PC-9 (cell line): ENCODE measurements around the gene MRPL40. TPM values are rescaled to one million over a fixed set of nuclear protein-coding genes. Genes with fewer than 3 reads are reported as not detected.

ENCODE experiments used
- BruUV-seq: library from RNA; stranded (reverse); fragments of 400-500 nt; replicated peaks from 2 replicates; lab custom pipeline; 2021; lab: Mats Ljungman, UMichigan
- CTCF ChIA-PET: fragments of 300-600 bp; sonication (Branson Sonifier 250); formaldehyde crosslinking; loops from one replicate; lab custom pipeline; 2022; ENCODE audit warnings: antibody characterized with exemption; lab: Charles Lee
- POLR2A ChIA-PET: fragments of 300-600 bp; sonication (Branson Sonifier 250); formaldehyde crosslinking; loops from one replicate; lab custom pipeline; 2022; ENCODE audit warnings: antibody characterized with exemption; ENCODE audit not compliant: unreplicated experiment; lab: Charles Lee
- DNase-seq, 2 experiments: peaks; one replicate each; pipeline versions ENCODE4 v3.0.0 to v3.0.0-alpha.2; 2015 to 2022; ENCODE audit warnings: mixed read lengths in 1 of 2
- H2AFZ ChIP-seq: fragments of 200-600 bp; sonication (generic); 2 replicates; pipeline ENCODE4 v1.8.1; 2017; ENCODE audit warnings: antibody characterized with exemption
- H3F3A ChIP-seq: fragments of 200-600 bp; sonication (generic); 2 replicates; pipeline ENCODE4 v1.8.1; 2017; ENCODE audit warnings: antibody characterized with exemption, mild to moderate bottlenecking, low read depth; ENCODE audit not compliant: insufficient read depth
- H3K27ac ChIP-seq: fragments of 200-600 bp; sonication (generic); 2 replicates; pipeline ENCODE4 v1.6.1; 2016; ENCODE audit warnings: mixed run types
- H3K27me3 ChIP-seq: fragments of 200-600 bp; sonication (generic); 2 replicates; pipeline ENCODE4 v1.6.1; 2016; ENCODE audit warnings: low read depth, mixed run types; ENCODE audit not compliant: insufficient read depth
- H3K36me3 ChIP-seq: fragments of 200-600 bp; sonication (generic); 2 replicates; pipeline ENCODE4 v1.6.1; 2016; ENCODE audit warnings: low read depth, mixed run types
- H3K4me1 ChIP-seq: fragments of 200-600 bp; sonication (generic); replicated peaks from 2 replicates; pipeline ENCODE4 v1.6.1; 2016; ENCODE audit warnings: mixed run types; ENCODE audit not compliant: insufficient read depth
- H3K4me2 ChIP-seq: fragments of 200-600 bp; sonication (generic); 2 replicates; pipeline ENCODE4 v1.6.1; 2017; ENCODE audit warnings: mixed run types
- H3K4me3 ChIP-seq: fragments of 200-600 bp; sonication (generic); 2 replicates; pipeline ENCODE4 v1.6.1; 2016; ENCODE audit warnings: mixed run types
- H3K79me2 ChIP-seq: fragments of 200-600 bp; sonication (generic); 2 replicates; pipeline ENCODE4 v1.6.1; 2017; ENCODE audit warnings: low read depth, mixed run types
- H3K9me2 ChIP-seq: fragments of 200-600 bp; sonication (generic); 2 replicates; pipeline ENCODE4 v1.8.1; 2017; ENCODE audit warnings: mild to moderate bottlenecking; ENCODE audit not compliant: insufficient read depth
- H3K9me3 ChIP-seq: fragments of 200-600 bp; sonication (generic); 2 replicates; pipeline ENCODE4 v1.8.1; 2016; ENCODE audit warnings: low read depth; ENCODE audit not compliant: insufficient read depth
- H4K20me1 ChIP-seq: fragments of 200-600 bp; sonication (generic); 2 replicates; pipeline ENCODE4 v1.8.1; 2017; ENCODE audit not compliant: insufficient read depth
- CTCF ChIP-seq: fragments of 200-600 bp; sonication (generic); conservative IDR thresholded peaks from 2 replicates; pipeline ENCODE4 v1.6.1; 2017; ENCODE audit warnings: mixed run types, antibody characterized with exemption, mild to moderate bottlenecking, moderate library complexity
- EZH2 ChIP-seq: fragments of 200-600 bp; sonication (generic); IDR thresholded peaks from 2 replicates; pipeline ENCODE4 v1.8.0; 2017; ENCODE audit warnings: antibody characterized with exemption, low read depth
- intact Hi-C: fragments of 100-400 bp; cut with micrococcal nuclease; formaldehyde crosslinking; loops from one replicate; pipeline ENCODE4 v1.10.0; 2022; ENCODE audit not compliant: unreplicated experiment
- total RNA-seq: library from RNA; stranded (reverse); gene quantifications from 2 replicates; pipeline ENCODE4 v1.2.3, GENCODE V29; 2021

MRPL40 gene
- total RNA-seq, 1 experiment from 2014 or later = 25.1 TPM

DNA sequence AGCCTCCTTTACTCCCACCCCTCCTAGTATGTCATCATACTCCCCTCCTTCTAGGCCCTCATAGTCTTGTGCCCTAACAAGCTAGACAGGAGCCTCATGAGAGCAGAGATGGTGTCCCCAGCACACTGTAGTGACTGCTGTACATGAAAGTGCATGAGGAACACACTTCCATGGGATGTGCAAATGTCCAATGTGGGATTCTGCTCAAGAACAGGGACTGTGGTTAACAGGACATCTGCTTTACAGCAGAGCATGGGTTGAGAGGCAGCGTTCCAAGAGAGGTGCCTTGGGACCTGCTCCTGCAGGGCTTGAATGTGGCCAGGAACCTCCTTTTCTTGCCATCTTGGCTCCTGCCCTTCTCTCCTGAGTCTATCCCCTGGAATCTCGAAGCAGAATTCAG is 46.1 kb upstream of the MRPL40 start:
- no peak overlapping the region for H2AFZ ChIP-seq
- no peaks in the 10 kb centered on the region for H3K9me3 ChIP-seq
- no peaks in the 10 kb centered on the region for H3K36me3 ChIP-seq
- no peaks in the 10 kb centered on the region for H3F3A ChIP-seq
- ChIA-PET CTCF (no interaction called here), POLR2A (no interaction called here)
- H3K4me1 ChIP-seq = no peaks in the 10 kb centered on the region
- no peak overlapping the region for H3K4me3 ChIP-seq
- H3K4me2 ChIP-seq = no peak overlapping the region
- BruUV-seq = no TSS peak
- no peaks in the 10 kb centered on the region for H3K9me2 ChIP-seq
- H4K20me1 ChIP-seq = no peaks in the 10 kb centered on the region
- no peak overlapping the region for H3K27ac ChIP-seq
- intact Hi-C loops = no loop called here
- DNase-seq = no peak
- no peak for TF ChIP-seq CTCF
- no peak for TF ChIP-seq EZH2
- H3K79me2 ChIP-seq = no peaks in the 10 kb centered on the region
- H3K27me3 ChIP-seq = no peaks in the 10 kb centered on the region

DNA sequence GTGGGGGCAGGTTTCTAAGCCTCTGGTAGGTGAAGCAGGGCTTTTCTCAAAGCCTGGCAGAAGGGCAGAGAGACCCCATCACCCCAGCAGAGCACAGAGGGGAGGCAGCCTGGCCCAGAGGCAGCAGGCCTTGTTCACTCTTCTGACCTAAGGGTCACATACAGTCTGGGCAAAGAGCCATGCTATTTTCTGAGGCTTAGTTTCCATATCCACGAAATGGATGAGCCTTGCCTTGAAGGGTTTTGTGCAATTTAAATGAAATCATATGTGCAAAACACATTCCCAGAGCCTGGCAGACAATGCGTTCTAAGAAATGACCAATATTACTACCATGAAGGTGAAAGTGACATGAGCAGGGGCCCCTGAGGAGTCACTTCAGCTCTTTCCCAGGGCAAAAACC is 45.3 kb upstream of the MRPL40 start:
- no TSS peak for BruUV-seq
- Histone ChIP-seq H2AFZ (no peak overlapping the region), H3K36me3 (no peaks in the 10 kb centered on the region), H3K9me3 (no peaks in the 10 kb centered on the region), H3K27me3 (no peaks in the 10 kb centered on the region), H3K9me2 (no peaks in the 10 kb centered on the region), H3F3A (no peaks in the 10 kb centered on the region), H3K4me1 (no peaks in the 10 kb centered on the region), H3K4me2 (no peak overlapping the region), H3K79me2 (no peaks in the 10 kb centered on the region), H4K20me1 (no peaks in the 10 kb centered on the region), H3K27ac (no peak overlapping the region), H3K4me3 (no peak overlapping the region)
- intact Hi-C loops = no loop called here
- ChIA-PET CTCF (no interaction called here), POLR2A (no interaction called here)
- no peak for DNase-seq
- no peak for TF ChIP-seq EZH2
- no peak for TF ChIP-seq CTCF

- Histone ChIP-seq H3K9me3 (no peaks in the 10 kb centered on the region), H4K20me1 (no peaks in the 10 kb centered on the region), H3K9me2 (no peaks in the 10 kb centered on the region), H3K27ac (no peak overlapping the region), H3K27me3 (no peaks in the 10 kb centered on the region), H3K4me2 (no peak overlapping the region), H3K36me3 (no peaks in the 10 kb centered on the region), H3K4me3 (no peak overlapping the region), H3K79me2 (no peaks in the 10 kb centered on the region), H2AFZ (no peak overlapping the region), H3F3A (no peaks in the 10 kb centered on the region), H3K4me1 (no peaks in the 10 kb centered on the region)
- ChIA-PET POLR2A (no interaction called here), CTCF (no interaction called here)
- TF ChIP-seq CTCF (no peak), EZH2 (no peak)
- intact Hi-C loops = no loop called here
- DNase-seq = no peak
- no TSS peak for BruUV-seq
Observed at GRCh38 chr22:19387575-19387974, 44.8 kb upstream of the MRPL40 start.
